H1 (cell line): ENCODE measurements around the gene ZFAND3. TPM values are rescaled to one million over a fixed set of nuclear protein-coding genes. Genes with fewer than 3 reads are reported as not detected.

Experiments used
- CTCF ChIA-PET: fragments of 300-600 bp; sonication (Branson Sonifier 250); formaldehyde crosslinking; loops from one replicate; lab custom pipeline; 2021; ENCODE audit not compliant: partially characterized antibody; lab: Charles Lee
- POLR2A ChIA-PET: fragments of 300-600 bp; sonication (Branson Sonifier 250); formaldehyde crosslinking; loops from one replicate; lab custom pipeline; 2021; ENCODE audit warnings: inconsistent platforms; ENCODE audit not compliant: partially characterized antibody; lab: Charles Lee
- DNase-seq, 2 experiments: peaks; one replicate each; pipeline versions ENCODE4 v3.0.0 to v3.0.0-alpha.2; 2010 to 2022; ENCODE audit warnings: low spot score in 2 of 2, low read depth in 1 of 2, mixed read lengths in 1 of 2
- FAIRE-seq: peaks from 2 replicates; lab custom pipeline; 2011; peaks lifted over from hg19 to GRCh38; lab: Jason Lieb, UNC
- H2AFZ ChIP-seq: 2 replicates; pipeline ENCODE4 v1.8.1; 2012; ENCODE audit warnings: low read length, inconsistent platforms
- H2AK5ac ChIP-seq: 2 replicates; pipeline ENCODE4 v1.6.1; 2013; ENCODE audit warnings: low read depth, low read length
- H2BK120ac ChIP-seq: replicated peaks from 2 replicates; pipeline ENCODE3; 2013; ENCODE audit warnings: low read depth, low read length, inconsistent platforms
- H2BK12ac ChIP-seq: 2 replicates; pipeline ENCODE4 v1.6.1; 2013; ENCODE audit warnings: low read depth, low read length
- H2BK15ac ChIP-seq: 2 replicates; pipeline ENCODE4 v1.6.1; 2013; ENCODE audit warnings: low read length
- H2BK20ac ChIP-seq: 2 replicates; pipeline ENCODE4 v1.6.1; 2013; ENCODE audit warnings: low read length
- H2BK5ac ChIP-seq: 2 replicates; pipeline ENCODE4 v1.6.1; 2013; ENCODE audit warnings: low read depth, low read length
- H3K14ac ChIP-seq: 2 replicates; pipeline ENCODE4 v1.6.1; 2013; ENCODE audit warnings: inconsistent platforms; ENCODE audit not compliant: insufficient read length
- H3K18ac ChIP-seq: 2 replicates; pipeline ENCODE4 v1.6.1; 2013; ENCODE audit warnings: low read length; ENCODE audit errors: extremely low read depth
- H3K23ac ChIP-seq: 2 replicates; pipeline ENCODE4 v1.6.1; 2013; ENCODE audit warnings: inconsistent platforms; ENCODE audit not compliant: insufficient read length
- H3K23me2 ChIP-seq: 2 replicates; pipeline ENCODE4 v1.6.1; 2013; ENCODE audit warnings: low read depth, low read length
- H3K27ac ChIP-seq: 2 replicates; pipeline ENCODE4 v1.6.1; 2011; ENCODE audit warnings: low read depth, low read length, inconsistent platforms
- H3K27me3 ChIP-seq, 4 experiments: replicated peaks in 1 of 4; 1 replicate in 1 of 4; 2 replicates in 3 of 4; pipeline versions ENCODE4 v1.6.1 to v1.8.1; 2011 to 2013; ENCODE audit warnings: low read length in 3 of 4, mild to moderate bottlenecking in 3 of 4, inconsistent platforms in 2 of 4, mixed read lengths in 2 of 4, moderate library complexity in 1 of 4; ENCODE audit not compliant: control insufficient read depth in 3 of 4, insufficient read depth in 3 of 4; ENCODE audit errors: extremely low read depth in 1 of 4
- H3K36me3 ChIP-seq, 4 experiments: 2 replicates each; pipeline versions ENCODE4 v1.6.1 to v1.8.1; 2011 to 2013; ENCODE audit warnings: mild to moderate bottlenecking in 4 of 4, low read length in 3 of 4, moderate library complexity in 2 of 4, control low read depth in 1 of 4, inconsistent platforms in 1 of 4; ENCODE audit not compliant: insufficient read depth in 4 of 4, control insufficient read depth in 2 of 4
- H3K4ac ChIP-seq: replicated peaks from 2 replicates; pipeline ENCODE3; 2013; ENCODE audit warnings: low read length, low read depth, mixed read lengths, inconsistent platforms; ENCODE audit not compliant: insufficient read length
- H3K4me1 ChIP-seq, 4 experiments: replicated peaks in 1 of 4; 1 replicate in 1 of 4; 2 replicates in 3 of 4; pipeline versions ENCODE4 v1.6.1 to v1.8.1; 2011 to 2013; ENCODE audit warnings: low read length in 3 of 4, inconsistent platforms in 2 of 4, mixed read lengths in 1 of 4; ENCODE audit not compliant: insufficient read depth in 4 of 4, control insufficient read depth in 3 of 4
- H3K4me2 ChIP-seq, 2 experiments: 2 replicates each; pipeline versions ENCODE4 v1.6.1 to v1.8.1; 2011 to 2013; ENCODE audit warnings: low read depth in 2 of 2, low read length in 2 of 2, control low read depth in 1 of 2, inconsistent platforms in 1 of 2, mild to moderate bottlenecking in 1 of 2; ENCODE audit not compliant: insufficient read depth in 1 of 2
- H3K4me3 ChIP-seq, 4 experiments: fragments of 200-600, 300-600 bp in 1 of 4; sonication (generic), shearing (Covaris generic), sonication (Bioruptor Twin) in 1 of 4; 2 replicates each; pipeline versions ENCODE4 v1.5.1 to v1.8.1; 2011 to 2016; ENCODE audit warnings: low read length in 4 of 4, low read depth in 3 of 4, control low read depth in 2 of 4, inconsistent platforms in 2 of 4, mild to moderate bottlenecking in 2 of 4, mixed read lengths in 1 of 4, moderate library complexity in 1 of 4; ENCODE audit not compliant: insufficient read depth in 2 of 4; ENCODE audit errors: extremely low read depth in 1 of 4
- H3K56ac ChIP-seq: replicated peaks from 2 replicates; pipeline ENCODE3; 2013; ENCODE audit warnings: low read depth, mild to moderate bottlenecking, mixed read lengths, low read length, inconsistent platforms; ENCODE audit not compliant: insufficient read length
- H3K79me1 ChIP-seq: 2 replicates; pipeline ENCODE4 v1.6.1; 2013; ENCODE audit warnings: low read depth, low read length, control low read depth
- H3K79me2 ChIP-seq, 2 experiments: 2 replicates each; pipeline versions ENCODE4 v1.6.1 to v1.8.1; 2012 to 2013; ENCODE audit warnings: low read length in 2 of 2, mild to moderate bottlenecking in 2 of 2, inconsistent platforms in 1 of 2; ENCODE audit not compliant: insufficient read depth in 2 of 2, control insufficient read depth in 1 of 2
- H3K9ac ChIP-seq, 4 experiments: replicated peaks in 1 of 4; 1 replicate in 1 of 4; 2 replicates in 3 of 4; pipeline versions ENCODE4 v1.6.1 to v1.8.1; 2011 to 2013; ENCODE audit warnings: low read depth in 3 of 4, low read length in 3 of 4, control low read depth in 2 of 4, mild to moderate bottlenecking in 2 of 4, moderate library complexity in 2 of 4, inconsistent platforms in 1 of 4; ENCODE audit errors: extremely low read depth in 1 of 4
- H3K9me3 ChIP-seq, 2 experiments: 2 replicates each; pipeline versions ENCODE4 v1.6.1 to v1.8.1; 2012 to 2013; ENCODE audit warnings: mild to moderate bottlenecking in 2 of 2, moderate library complexity in 2 of 2, control low read depth in 1 of 2, inconsistent platforms in 1 of 2, low read depth in 1 of 2, low read length in 1 of 2, mixed read lengths in 1 of 2; ENCODE audit not compliant: insufficient read depth in 2 of 2
- H4K20me1 ChIP-seq, 2 experiments: replicated peaks in 1 of 2; 2 replicates each; pipeline versions ENCODE3 to v1.8.1; 2011 to 2013; ENCODE audit warnings: inconsistent platforms in 2 of 2, low read length in 2 of 2, mild to moderate bottlenecking in 1 of 2; ENCODE audit not compliant: insufficient read depth in 2 of 2, control insufficient read depth in 1 of 2
- H4K5ac ChIP-seq: 2 replicates; pipeline ENCODE4 v1.6.1; 2013; ENCODE audit warnings: low read length, low read depth, mixed read lengths, inconsistent platforms; ENCODE audit not compliant: insufficient read length
- H4K8ac ChIP-seq: 2 replicates; pipeline ENCODE4 v1.8.0; 2013; ENCODE audit warnings: mild to moderate bottlenecking, moderate library complexity, low read length, inconsistent platforms; ENCODE audit not compliant: insufficient read depth; ENCODE audit errors: extremely low read depth
- H4K91ac ChIP-seq: replicated peaks from 2 replicates; pipeline ENCODE3; 2013; ENCODE audit warnings: low read length, mixed read lengths, inconsistent platforms; ENCODE audit not compliant: insufficient read length
- CBX5 ChIP-seq: fragments of 300-800, 300-1000 bp; sonication (generic); IDR thresholded peaks from 2 replicates; pipeline ENCODE4 v1.7.1; 2016; ENCODE audit warnings: antibody characterized with exemption, low read length, low read depth
- EP300 ChIP-seq, 2 experiments: IDR thresholded peaks; 1 replicate in 1 of 2; 2 replicates in 1 of 2; pipeline ENCODE4 v1.6.1; 2011 to 2012; ENCODE audit warnings: low read depth in 2 of 2, low read length in 2 of 2, mild to moderate bottlenecking in 2 of 2, borderline replicate concordance in 1 of 2, inconsistent platforms in 1 of 2, moderate library complexity in 1 of 2
- GABPA ChIP-seq: IDR thresholded peaks from 2 replicates; pipeline ENCODE4 v1.6.1; 2011; ENCODE audit warnings: mild to moderate bottlenecking, low read length, moderate library complexity, borderline replicate concordance; ENCODE audit not compliant: insufficient read depth
- HDAC2 ChIP-seq, 2 experiments: fragments of 300-600 bp in 1 of 2; sonication (generic) in 1 of 2; IDR thresholded peaks; 2 replicates each; pipeline ENCODE4 v1.6.1; 2011 to 2012; ENCODE audit warnings: low read depth in 2 of 2, low read length in 2 of 2, mild to moderate bottlenecking in 2 of 2, moderate library complexity in 2 of 2, borderline replicate concordance in 1 of 2, inconsistent platforms in 1 of 2
- JUN ChIP-seq: IDR thresholded peaks from 2 replicates; pipeline ENCODE4 v1.6.1; 2011; ENCODE audit warnings: low read depth, mild to moderate bottlenecking, improper control_type of control experiment, low read length
- MAFK ChIP-seq: IDR thresholded peaks from 2 replicates; pipeline ENCODE4 v1.6.1; 2012; ENCODE audit warnings: low read depth, mild to moderate bottlenecking, improper control_type of control experiment, low read length
- MAX ChIP-seq: IDR thresholded peaks from 2 replicates; pipeline ENCODE4 v1.6.1; 2012; ENCODE audit warnings: inconsistent platforms
- POLR2A ChIP-seq, 2 experiments: IDR thresholded peaks; 1 replicate in 1 of 2; 2 replicates in 1 of 2; pipeline ENCODE4 v1.6.1; 2011; ENCODE audit warnings: low read depth in 2 of 2, low read length in 2 of 2, mild to moderate bottlenecking in 2 of 2; ENCODE audit errors: control extremely low read depth in 1 of 2
- POU5F1 ChIP-seq: IDR thresholded peaks from 2 replicates; pipeline ENCODE4 v1.6.1; 2011; ENCODE audit warnings: low read depth, mild to moderate bottlenecking, low read length, moderate library complexity
- RBBP5 ChIP-seq: IDR thresholded peaks from 2 replicates; pipeline ENCODE4 v1.7.1; 2012; ENCODE audit warnings: low read depth, mild to moderate bottlenecking, inconsistent platforms, low read length, moderate library complexity, borderline replicate concordance
- SIRT6 ChIP-seq: IDR thresholded peaks from one replicate; pipeline ENCODE4 v1.7.1; 2012; ENCODE audit warnings: low read length, inconsistent platforms
- ZNF274 ChIP-seq: IDR thresholded peaks from 2 replicates; pipeline ENCODE4 v1.7.0; 2012; ENCODE audit warnings: low read length, borderline replicate concordance; ENCODE audit errors: extremely low read depth
- WGBS, 2 experiments: shearing (Covaris generic) in 1 of 2; methylation state at CpG; one replicate each; pipeline versions ENCODE4 v1.1.6 to v1.1.7; 2013 to 2015; ENCODE audit warnings: low lambda C conversion rate in 2 of 2, mixed read lengths in 2 of 2, inconsistent platforms in 1 of 2, low coverage in 1 of 2, missing lambda C conversion rate in 1 of 2; ENCODE audit not compliant: insufficient replicate concordance in 2 of 2, insufficient coverage in 1 of 2, insufficient read length in 1 of 2; ENCODE audit errors: extremely low coverage in 1 of 2, missing lambda C conversion rate in 1 of 2; 5-methylcytosine and 5-hydroxymethylcytosine counted together
- polyA plus RNA-seq, 7 experiments: library from polyadenylated mRNA; depleted of rRNA in 3 of 7; stranded (reverse) in 5 of 7; unstranded in 2 of 7; fragments of >200 nt in 5 of 7; fragments of 200-250 nt in 2 of 7; gene quantifications; 1 replicate in 5 of 7; 2 replicates in 1 of 7; 4 replicates in 1 of 7; pipeline versions ENCODE4 v1.2.1 to v1.2.3, GENCODE V29; 2011 to 2013; ENCODE audit warnings: missing spikeins in 2 of 7, mixed read lengths in 2 of 7
- total RNA-seq: library from RNA; stranded (reverse); fragmentation: NEBNext Ultra II Directional; extraction: Animal tissue kit (Norgen Biotek cat#: 25700); gene quantifications from 2 replicates; pipeline ENCODE4 v1.2.1, GENCODE V29; 2021

ZFAND3 gene
- total and polyA plus RNA-seq, 2 of the 8 experiments (the other 6 are each of a cell fraction or from before 2014, with no cell fraction given) = 13.0 to 51.3 TPM

- H3K4me1 ChIP-seq = peaks cover 0 to 9% (median 2%) of the 10 kb centered on the region in 4 experiments; a peak in 2 of 7 replicates
- no peak overlapping the region for H4K91ac ChIP-seq
- no peaks in the 10 kb centered on the region for H3K79me1 ChIP-seq
- H3K14ac ChIP-seq = no peak overlapping the region
- H4K20me1 ChIP-seq = peaks cover 0 to 2% of the 10 kb centered on the region in 2 experiments
- H2BK120ac ChIP-seq = no peak overlapping the region
- no peaks in the 10 kb centered on the region for H3K27me3 ChIP-seq
- H4K8ac ChIP-seq = no peak overlapping the region
- CTCF ChIA-PET = interaction anchor here (0.6 to 1.3 kb wide), 4 partner anchors 13 to 184 kb away, joined by 3 to 4 read pairs (median 4); no protein-coding TSS in a partner anchor
- 81% methylated on average over 6 of the region's 8 CpGs; no CpG with 5 or more reads in 1 of the 2 experiments for WGBS, 2 experiments
- H3K4ac ChIP-seq = no peak overlapping the region
- POLR2A ChIA-PET = no interaction called here
- no peak overlapping the region for H2AFZ ChIP-seq
- H3K56ac ChIP-seq = no peak overlapping the region
- H3K23ac ChIP-seq = no peak overlapping the region
- H2AK5ac ChIP-seq = no peak overlapping the region
- H3K4me3 ChIP-seq = no peak overlapping the region
- H3K23me2 ChIP-seq = no peaks in the 10 kb centered on the region
- H3K4me2 ChIP-seq = no peak overlapping the region
- H2BK12ac ChIP-seq = no peak overlapping the region
- H3K36me3 ChIP-seq = no peaks in the 10 kb centered on the region
- no peak overlapping the region for H2BK20ac ChIP-seq
- H3K27ac ChIP-seq = no peak overlapping the region
- no peak overlapping the region for H3K18ac ChIP-seq
- H4K5ac ChIP-seq = no peak overlapping the region
- no peak overlapping the region for H2BK15ac ChIP-seq
- no peaks in the 10 kb centered on the region for H3K9me3 ChIP-seq
- H3K79me2 ChIP-seq = peaks cover 0 to 58% of the 10 kb centered on the region in 2 experiments; a peak in 2 of 4 replicates
- H2BK5ac ChIP-seq = no peak overlapping the region
- FAIRE-seq (no peak), DNase-seq (no peak)
- no peak overlapping the region for H3K9ac ChIP-seq
- TF ChIP-seq JUN (no peak), GABPA (no peak), ZNF274 (no peak), MAFK (no peak), MAX (no peak), POLR2A (IDR thresholded peaks at IDR 0.05; ENCODE audit: control extremely low read depth in 1 of 2, low read depth in 2 of 2, low read length in 2 of 2) (no peak), SIRT6 (no peak), HDAC2 (IDR thresholded peaks at IDR 0.05; ENCODE audit: borderline replicate concordance in 1 of 2, low read depth in 2 of 2, low read length in 2 of 2) (no peak), RBBP5 (no peak), CBX5 (no peak), POU5F1 (no peak), EP300 (IDR thresholded peaks at IDR 0.05; ENCODE audit: borderline replicate concordance in 1 of 2, low read depth in 2 of 2, low read length in 2 of 2) (no peak)
Measured at GRCh38 chr6:37916149-37916548, 96.6 kb downstream of the ZFAND3 start.
